Fibroblast of the aortic adventitia (primary cell): Measurements from ENCODE around the gene MTREX. TPM values are rescaled to one million over a fixed set of nuclear protein-coding genes. Genes with fewer than 3 reads are reported as not detected.

ENCODE experiments used
- DNase-seq: peaks from one replicate; pipeline ENCODE4 v3.0.0-alpha.2; 2010; ENCODE audit warnings: low read depth
- H3K4me3 ChIP-seq: 2 replicates; pipeline ENCODE4 v1.5.1; 2011; ENCODE audit warnings: low read depth, mild to moderate bottlenecking, control low read depth, low read length, moderate library complexity
- total RNA-seq: library from RNA; depleted of rRNA; stranded (reverse); fragments of >200 nt; gene quantifications from 2 replicates; pipeline ENCODE4 v1.2.3, GENCODE V29; 2012; ENCODE audit warnings: low replicate concordance
- TF ChIP-seq, protein P1 (sequence below): IDR thresholded peaks from 2 replicates; pipeline ENCODE4 v1.5.1; 2011; ENCODE audit warnings: mild to moderate bottlenecking, low read length, control low read depth, inconsistent platforms; ENCODE audit not compliant: insufficient read depth

The MTREX gene
- total RNA-seq, 1 donor: 123 TPM

DNA sequence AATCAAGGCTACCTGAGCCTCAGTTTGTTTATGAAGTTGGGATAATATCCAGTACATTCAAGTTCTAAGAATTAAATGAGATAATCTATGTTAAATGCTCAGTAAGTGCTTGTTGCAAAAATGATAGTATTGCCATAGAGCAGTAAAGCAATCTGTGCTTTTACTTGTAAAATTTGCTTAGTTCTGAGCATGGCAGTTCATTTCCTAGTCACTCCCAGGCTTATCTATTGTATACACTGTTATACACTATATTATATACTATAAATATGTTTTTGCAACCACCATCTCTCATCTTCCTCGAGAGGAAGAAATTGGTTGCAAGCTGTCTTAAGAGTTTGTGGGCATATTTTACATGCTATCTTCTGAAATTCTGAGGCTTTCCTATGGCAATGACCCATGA lies 63.4 kb downstream of the MTREX start:
- no peak overlapping the region for H3K4me3 ChIP-seq
- TF ChIP-seq, protein P1, sequence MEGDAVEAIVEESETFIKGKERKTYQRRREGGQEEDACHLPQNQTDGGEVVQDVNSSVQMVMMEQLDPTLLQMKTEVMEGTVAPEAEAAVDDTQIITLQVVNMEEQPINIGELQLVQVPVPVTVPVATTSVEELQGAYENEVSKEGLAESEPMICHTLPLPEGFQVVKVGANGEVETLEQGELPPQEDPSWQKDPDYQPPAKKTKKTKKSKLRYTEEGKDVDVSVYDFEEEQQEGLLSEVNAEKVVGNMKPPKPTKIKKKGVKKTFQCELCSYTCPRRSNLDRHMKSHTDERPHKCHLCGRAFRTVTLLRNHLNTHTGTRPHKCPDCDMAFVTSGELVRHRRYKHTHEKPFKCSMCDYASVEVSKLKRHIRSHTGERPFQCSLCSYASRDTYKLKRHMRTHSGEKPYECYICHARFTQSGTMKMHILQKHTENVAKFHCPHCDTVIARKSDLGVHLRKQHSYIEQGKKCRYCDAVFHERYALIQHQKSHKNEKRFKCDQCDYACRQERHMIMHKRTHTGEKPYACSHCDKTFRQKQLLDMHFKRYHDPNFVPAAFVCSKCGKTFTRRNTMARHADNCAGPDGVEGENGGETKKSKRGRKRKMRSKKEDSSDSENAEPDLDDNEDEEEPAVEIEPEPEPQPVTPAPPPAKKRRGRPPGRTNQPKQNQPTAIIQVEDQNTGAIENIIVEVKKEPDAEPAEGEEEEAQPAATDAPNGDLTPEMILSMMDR: no peak
- no peak for DNase-seq

GRCh38 chr5:55372130-55372925 lies 64.5 kb downstream of the MTREX start:
- no peak overlapping the region for H3K4me3 ChIP-seq
- TF ChIP-seq, protein P1: no peak
- DNase-seq: no peak

DNA sequence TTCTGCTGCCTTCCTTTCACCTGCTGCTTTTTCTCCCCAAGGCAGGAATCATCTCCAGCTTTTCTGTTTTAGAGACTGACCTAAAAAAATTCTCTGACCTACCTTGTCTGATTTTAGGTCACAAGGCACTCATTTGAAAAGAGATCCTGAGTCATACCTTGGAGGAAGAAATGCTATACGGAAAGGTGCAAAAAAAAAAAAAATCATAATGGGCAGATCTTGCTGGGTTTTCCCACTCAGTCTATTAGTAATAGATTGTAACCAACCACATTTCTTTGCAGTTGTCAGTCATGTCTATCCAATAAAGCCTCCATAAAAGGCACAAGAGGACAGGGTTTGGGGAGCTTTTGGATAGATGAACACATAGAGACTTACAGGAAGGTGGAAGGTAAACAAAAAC lies 70.0 kb downstream of the MTREX start:
- TF ChIP-seq, protein P1: no peak
- no peak overlapping the region for H3K4me3 ChIP-seq
- DNase-seq: no peak

- no peak overlapping the region for H3K4me3 ChIP-seq
- DNase-seq: no peak
- TF ChIP-seq, protein P1: no peak
Measured at GRCh38 chr5:55383254-55383653, 75.5 kb downstream of the MTREX start.

DNA sequence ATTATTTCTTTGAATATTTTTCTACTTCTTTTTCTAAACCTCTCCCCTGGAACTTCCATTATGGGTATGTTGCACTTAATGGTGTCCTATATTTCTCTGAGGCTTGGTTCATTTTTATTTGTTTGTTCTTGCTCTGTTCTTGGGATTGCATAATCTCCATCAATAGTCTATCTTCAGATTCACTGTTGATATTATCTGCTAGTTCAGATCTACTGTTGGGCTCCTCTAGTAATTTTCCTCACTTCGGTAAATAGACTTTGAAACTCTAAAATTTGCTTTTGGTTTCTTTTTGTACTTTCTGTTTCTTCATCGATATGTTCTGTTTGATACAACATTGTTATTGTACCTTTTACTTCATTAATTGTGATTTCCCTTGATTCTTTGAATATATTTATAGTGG lies 76.3 kb downstream of the MTREX start:
- no peak for DNase-seq
- TF ChIP-seq, protein P1: no peak
- H3K4me3 ChIP-seq: no peak overlapping the region

DNA sequence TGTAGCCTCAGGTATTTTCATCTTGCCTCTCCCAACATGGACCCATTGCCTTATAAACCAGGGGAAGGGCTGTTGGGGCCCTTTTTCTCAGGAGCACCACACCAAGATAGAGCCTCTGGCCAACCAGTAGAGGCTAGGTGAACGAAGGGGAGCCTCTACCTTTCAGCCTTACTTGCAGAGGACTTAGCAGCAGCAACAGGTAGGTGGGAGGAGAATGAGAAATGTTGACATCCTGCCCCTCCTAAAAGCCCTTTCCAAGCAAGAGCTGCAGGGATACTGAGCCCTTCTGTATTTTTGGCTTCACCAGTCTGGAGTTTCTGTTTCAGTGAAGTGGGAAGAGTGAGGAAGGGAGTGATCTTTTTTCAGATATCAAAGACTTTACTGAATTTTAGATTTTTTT lies 77.4 kb downstream of the MTREX start:
- TF ChIP-seq, protein P1: no peak
- no peak overlapping the region for H3K4me3 ChIP-seq
- DNase-seq: no peak

- DNase-seq: no peak
Measured at GRCh38 chr5:55385846-55386245, 78.1 kb downstream of the MTREX start.

More at GRCh38 chr5:55385846-55386245, 78.1 kb downstream of the MTREX start:
- H3K4me3 ChIP-seq: no peak overlapping the region
- TF ChIP-seq, protein P1: no peak
